ENCODE results near the gene ADARB1.

GRCh38 chr21:45235488-45235887 is 161.1 kb downstream of the ADARB1 start:
- TF ChIP-seq, protein P1, sequence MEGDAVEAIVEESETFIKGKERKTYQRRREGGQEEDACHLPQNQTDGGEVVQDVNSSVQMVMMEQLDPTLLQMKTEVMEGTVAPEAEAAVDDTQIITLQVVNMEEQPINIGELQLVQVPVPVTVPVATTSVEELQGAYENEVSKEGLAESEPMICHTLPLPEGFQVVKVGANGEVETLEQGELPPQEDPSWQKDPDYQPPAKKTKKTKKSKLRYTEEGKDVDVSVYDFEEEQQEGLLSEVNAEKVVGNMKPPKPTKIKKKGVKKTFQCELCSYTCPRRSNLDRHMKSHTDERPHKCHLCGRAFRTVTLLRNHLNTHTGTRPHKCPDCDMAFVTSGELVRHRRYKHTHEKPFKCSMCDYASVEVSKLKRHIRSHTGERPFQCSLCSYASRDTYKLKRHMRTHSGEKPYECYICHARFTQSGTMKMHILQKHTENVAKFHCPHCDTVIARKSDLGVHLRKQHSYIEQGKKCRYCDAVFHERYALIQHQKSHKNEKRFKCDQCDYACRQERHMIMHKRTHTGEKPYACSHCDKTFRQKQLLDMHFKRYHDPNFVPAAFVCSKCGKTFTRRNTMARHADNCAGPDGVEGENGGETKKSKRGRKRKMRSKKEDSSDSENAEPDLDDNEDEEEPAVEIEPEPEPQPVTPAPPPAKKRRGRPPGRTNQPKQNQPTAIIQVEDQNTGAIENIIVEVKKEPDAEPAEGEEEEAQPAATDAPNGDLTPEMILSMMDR (IDR thresholded peaks at IDR 0.05), result no peak
- no peak for TF ChIP-seq EZH2 (IDR thresholded peaks at IDR 0.05; ENCODE audit: borderline replicate concordance, insufficient read depth, low read depth, low read length, poor library complexity, severe bottlenecking)

Measured in B cell (primary cell).